HepG2 (cell line): Measurements from ENCODE around the gene CKLF. TPM values are rescaled to one million over a fixed set of nuclear protein-coding genes. Genes with fewer than 3 reads are reported as not detected.

Experiments used
- ATAC-seq: fragments of 200-7000 bp; cut with Tn5 transposase; 3 replicates; pipeline ENCODE4 v1.9.1; 2020; ENCODE audit warnings: mild to moderate bottlenecking, moderate library complexity
- BruUV-seq: library from RNA; stranded (reverse); fragments of 400-500 nt; replicated peaks from 2 replicates; lab custom pipeline; 2021; lab: Mats Ljungman, UMichigan
- CTCF ChIA-PET: fragments of 300-600 bp; formaldehyde crosslinking; extraction: SDS; loops from one replicate; lab custom pipeline; 2021; ENCODE audit warnings: low total read pairs, inconsistent platforms, low intra/inter-chr PET ratio; lab: Yijun Ruan, JAX
- POLR2A ChIA-PET: fragments of 350-600 bp; sonication (Branson Sonifier 250); formaldehyde crosslinking; loops from one replicate; lab custom pipeline; 2020; ENCODE audit warnings: antibody characterized with exemption, inconsistent platforms; lab: Yijun Ruan, JAX
- DNase-seq: peaks from one replicate; pipeline ENCODE4 v3.0.0-alpha.2; 2015; ENCODE audit warnings: low spot score
- FAIRE-seq: peaks from 3 replicates; lab custom pipeline; 2011; peaks lifted over from hg19 to GRCh38; lab: Jason Lieb, UNC
- H2AFZ ChIP-seq: one replicate; pipeline ENCODE4 v1.6.1; 2011; ENCODE audit warnings: low read length, inconsistent platforms
- H3K27ac ChIP-seq: fragments of 300-600 bp; 3 replicates; pipeline ENCODE4 v1.8.0; 2011; ENCODE audit warnings: mixed run types, mild to moderate bottlenecking, mixed read lengths, low read length, inconsistent platforms; ENCODE audit not compliant: insufficient read depth; ENCODE audit errors: extremely low read length
- H3K27me3 ChIP-seq, 2 experiments: fragments of 200-600 bp in 1 of 2; 2 replicates in 1 of 2; 3 replicates in 1 of 2; pipeline versions ENCODE4 v1.6.0 to v1.8.0; 2011; ENCODE audit warnings: low read length in 2 of 2, mild to moderate bottlenecking in 2 of 2, moderate library complexity in 2 of 2, inconsistent platforms in 1 of 2; ENCODE audit not compliant: insufficient read depth in 2 of 2, control insufficient read depth in 1 of 2
- H3K36me3 ChIP-seq, 2 experiments: fragments of 200-600 bp in 1 of 2; replicated peaks in 1 of 2; 2 replicates in 1 of 2; 3 replicates in 1 of 2; pipeline versions ENCODE4 v1.5.1 to v1.8.0; 2011; ENCODE audit warnings: low read length in 2 of 2, inconsistent platforms in 1 of 2; ENCODE audit not compliant: insufficient read depth in 2 of 2, control insufficient read depth in 1 of 2
- H3K4me1 ChIP-seq: 2 replicates; pipeline ENCODE4 v1.5.1; 2012; ENCODE audit warnings: low read length, inconsistent platforms; ENCODE audit not compliant: insufficient read depth
- H3K4me2 ChIP-seq: 2 replicates; pipeline ENCODE4 v1.6.0; 2011; ENCODE audit warnings: low read depth, low read length, inconsistent platforms
- H3K4me3 ChIP-seq, 3 experiments: fragments of 200-600 bp in 1 of 3; sonication (generic), shearing (Covaris generic) in 1 of 3; replicated peaks in 1 of 3; 2 replicates each; pipeline ENCODE4 v1.5.1; 2011 to 2016; ENCODE audit warnings: low read length in 3 of 3, inconsistent platforms in 2 of 3, low read depth in 2 of 3, mild to moderate bottlenecking in 2 of 3, control low read depth in 1 of 3, mixed read lengths in 1 of 3; ENCODE audit not compliant: insufficient read depth in 1 of 3
- H3K79me2 ChIP-seq: one replicate; pipeline ENCODE4 v1.6.1; 2011; ENCODE audit warnings: low read length, inconsistent platforms; ENCODE audit not compliant: insufficient read depth
- H3K9ac ChIP-seq: 2 replicates; pipeline ENCODE4 v1.6.0; 2011; ENCODE audit warnings: mild to moderate bottlenecking, low read depth, low read length, inconsistent platforms; ENCODE audit not compliant: insufficient read depth
- H3K9me3 ChIP-seq: 2 replicates; pipeline ENCODE4 v1.5.1; 2012; ENCODE audit warnings: mild to moderate bottlenecking, low read length
- H4K20me1 ChIP-seq: 2 replicates; pipeline ENCODE4 v1.6.0; 2011; ENCODE audit warnings: inconsistent platforms, mild to moderate bottlenecking, low read length, moderate library complexity; ENCODE audit not compliant: insufficient read depth
- CREB3 ChIP-seq: sonication (generic); formaldehyde crosslinking; IDR thresholded peaks from 2 replicates; pipeline ENCODE4 v1.5.0; 2020; ENCODE audit warnings: missing genetic modification reagents
- CREM ChIP-seq, 2 experiments: sonication (generic) in 1 of 2; formaldehyde crosslinking in 1 of 2; IDR thresholded peaks; 2 replicates each; pipeline versions ENCODE4 v1.4.0 to v1.6.1; 2016 to 2020; ENCODE audit warnings: antibody characterized with exemption in 1 of 2, mild to moderate bottlenecking in 1 of 2, missing genetic modification reagents in 1 of 2
- ESRRA ChIP-seq: sonication (generic); formaldehyde crosslinking; IDR thresholded peaks from 2 replicates; pipeline ENCODE4 v1.5.1; 2020; ENCODE audit warnings: mild to moderate bottlenecking, low read depth, missing genetic modification reagents
- IRF2 ChIP-seq: IDR thresholded peaks from 2 replicates; pipeline ENCODE4 v1.6.1; 2018; ENCODE audit warnings: missing genetic modification reagents, missing compliant biosample characterization
- MED8 ChIP-seq: sonication (generic); formaldehyde crosslinking; IDR thresholded peaks from 2 replicates; pipeline ENCODE4 v1.8.1; 2023; ENCODE audit warnings: mild to moderate bottlenecking, missing genetic modification reagents; ENCODE audit not compliant: insufficient replicate concordance
- PHB2 ChIP-seq: fragments of 450-650 bp; IDR thresholded peaks from 2 replicates; pipeline ENCODE4 v1.6.1; 2018; ENCODE audit not compliant: partially characterized antibody
- PITX1 ChIP-seq: sonication (generic); formaldehyde crosslinking; IDR thresholded peaks from 2 replicates; pipeline ENCODE4 v1.5.1; 2020; ENCODE audit warnings: mild to moderate bottlenecking, missing genetic modification reagents
- SP4 ChIP-seq: sonication (generic); formaldehyde crosslinking; IDR thresholded peaks from 2 replicates; pipeline ENCODE4 v1.8.1; 2023; ENCODE audit warnings: mild to moderate bottlenecking, missing genetic modification reagents
- TBP ChIP-seq: sonication (generic); formaldehyde crosslinking; IDR thresholded peaks from 2 replicates; pipeline ENCODE4 v1.5.0; 2020; ENCODE audit warnings: missing genetic modification reagents
- THRA ChIP-seq: sonication (generic); formaldehyde crosslinking; IDR thresholded peaks from 2 replicates; pipeline ENCODE4 v1.4.0; 2020; ENCODE audit warnings: missing genetic modification reagents, borderline replicate concordance
- TRAFD1 ChIP-seq: sonication (generic); formaldehyde crosslinking; IDR thresholded peaks from 2 replicates; pipeline ENCODE4 v1.5.1; 2020; ENCODE audit warnings: missing genetic modification reagents, mild to moderate bottlenecking, borderline replicate concordance
- ZBTB43 ChIP-seq: sonication (generic); formaldehyde crosslinking; conservative IDR thresholded peaks from 2 replicates; pipeline ENCODE4 v1.4.0; 2020; ENCODE audit warnings: missing genetic modification reagents
- ZNF343 ChIP-seq: sonication (generic); formaldehyde crosslinking; IDR thresholded peaks from 2 replicates; pipeline ENCODE4 v1.4.0; 2020; ENCODE audit warnings: mild to moderate bottlenecking, missing genetic modification reagents
- ZNF430 ChIP-seq: sonication (generic); formaldehyde crosslinking; IDR thresholded peaks from 2 replicates; pipeline ENCODE4 v1.9.0; 2021; ENCODE audit warnings: mild to moderate bottlenecking, missing genetic modification reagents
- ZNF598 ChIP-seq: sonication (generic); formaldehyde crosslinking; IDR thresholded peaks from 2 replicates; pipeline ENCODE4 v1.5.1; 2020; ENCODE audit warnings: mild to moderate bottlenecking, missing genetic modification reagents, borderline replicate concordance
- ZNF772 ChIP-seq: sonication (generic); formaldehyde crosslinking; IDR thresholded peaks from 2 replicates; pipeline ENCODE4 v1.5.0; 2020; ENCODE audit warnings: mild to moderate bottlenecking, missing genetic modification reagents
- ZNF790 ChIP-seq: sonication (generic); formaldehyde crosslinking; IDR thresholded peaks from 2 replicates; pipeline ENCODE4 v1.8.0; 2022; ENCODE audit warnings: missing genetic modification reagents, mild to moderate bottlenecking, borderline replicate concordance
- WGBS: methylation state at CpG from one replicate; pipeline ENCODE4 v1.1.6; 2017; ENCODE audit warnings: low lambda C conversion rate; 5-methylcytosine and 5-hydroxymethylcytosine counted together
- in situ Hi-C: cut with HindIII; loops from 2 replicates; pipeline ENCODE4 v1.10.0; 2017; ENCODE audit warnings: low pct_unique_long_range_greater_than_20kb; ENCODE audit not compliant: extremely low pct_ligation_motif_present
- intact Hi-C: fragments of 100-400 bp; cut with micrococcal nuclease; formaldehyde crosslinking; loops from one replicate; pipeline ENCODE4 v1.10.0; 2022; ENCODE audit not compliant: unreplicated experiment
- polyA plus RNA-seq, 8 experiments: library from polyadenylated mRNA; depleted of rRNA in 3 of 8; stranded (reverse) in 7 of 8; unstranded in 1 of 8; fragments of >200 nt; fragmentation: Illumina TruSeq in 4 of 8; extraction: Trizol in 4 of 8; gene quantifications; 2 replicates each; pipeline versions ENCODE4 v1.2.1 to v1.2.3, GENCODE V29; 2011 to 2016; ENCODE audit warnings: low read depth in 4 of 8, missing spikeins in 1 of 8, mixed read lengths in 1 of 8; ENCODE audit not compliant: insufficient read depth in 1 of 8
- total RNA-seq, 5 experiments: library from RNA; depleted of rRNA; stranded (reverse); fragments of >200 nt; fragmentation: Illumina TruSeq; extraction: Trizol; gene quantifications; 2 replicates each; pipeline ENCODE4 v1.2.3, GENCODE V29; 2016; ENCODE audit warnings: low read depth in 1 of 5

Gene CKLF
- total and polyA plus RNA-seq, 2 of the 13 experiments (the other 11 are each of a cell fraction or from before 2014, with no cell fraction given) = 120 to 167 TPM

GRCh38 chr16:66608241-66609138 is 56.1 kb downstream of the CKLF start:
- BruUV-seq = no TSS peak
- Histone ChIP-seq H3K27ac (peak overlapping the region; percentile 61), H3K36me3 (peaks cover 23 to 43% of the 10 kb centered on the region in 2 experiments), H3K4me1 (peaks cover 40% of the 10 kb centered on the region), H2AFZ (no peak overlapping the region), H3K79me2 (peaks cover 9% of the 10 kb centered on the region), H4K20me1 (peaks cover 13% of the 10 kb centered on the region; the same call in 1 of the 2 replicates), H3K4me3 (no peak overlapping the region), H3K9me3 (no peaks in the 10 kb centered on the region), H3K4me2 (0 out of 2 replicates have a peak overlapping the region, but pooled peaks have one; percentile 15), H3K27me3 (no peaks in the 10 kb centered on the region), H3K9ac (no peak overlapping the region)
- DNase-seq (peak; percentile 93), ATAC-seq (peak; percentile 73), FAIRE-seq (peak; percentile 88)
- in situ Hi-C loops (loop anchor here (5.0 kb wide), 2 partner anchors 84 to 259 kb away; no protein-coding TSS in a partner anchor), intact Hi-C loops (loop anchor here (1.0 to 2.0 kb wide), 6 partner anchors 43 to 265 kb away; no protein-coding TSS in a partner anchor)
- WGBS = 69% methylated on average over 9 of the region's 17 CpGs
- POLR2A ChIA-PET = interaction anchor here (0.6 to 2.1 kb wide), 9 partner anchors 9 to 202 kb away, joined by 3 to 15 read pairs (median 4); partner anchors contain the start of gene CKLF
- CTCF ChIA-PET = interaction anchor here (0.9 to 3.0 kb wide), 5 partner anchors 42 to 259 kb away, joined by 3 to 12 read pairs (median 8); partner anchors contain the start of gene CMTM4
- TF ChIP-seq PHB2 (no peak), ESRRA (CRISPR knock-in tag) (peak; percentile 79), CREB3 (CRISPR knock-in tag) (0 out of 2 replicates have a peak, but pooled peaks have one; percentile 82), IRF2 (CRISPR knock-in tag) (peak; percentile 86), PITX1 (peak; percentile 70), THRA (peak; percentile 100), ZNF790 (CRISPR knock-in tag) (peak; percentile 86), ZNF598 (CRISPR knock-in tag) (peak; percentile 98; the same call in 1 of the 2 replicates), ZNF343 (CRISPR knock-in tag) (0 out of 2 replicates have a peak, but pooled peaks have one; percentile 87), CREM (IDR thresholded peaks at IDR 0.05) (no peak), CREM (CRISPR knock-in tag; IDR thresholded peaks at IDR 0.05) (no peak), ZNF772 (no peak), ZBTB43 (CRISPR knock-in tag) (peak; percentile 92), TRAFD1 (CRISPR knock-in tag) (no peak), MED8 (CRISPR knock-in tag) (no peak), TBP (CRISPR knock-in tag) (peak; percentile 63; the same call in 1 of the 2 replicates), SP4 (CRISPR knock-in tag) (0 out of 2 replicates have a peak, but pooled peaks have one; percentile 32), ZNF430 (no peak)
